NCI-H1092 treated with DMSO at 0.1 percent for 48 hours (cell line): ENCODE data around the gene CABLES2.
A peak's percentile ranks its signal among the peaks of the same experiment; 100 is the strongest.
"Not testable (repeated sequence)": the region's sequence is repeated elsewhere in the genome, so short reads cannot be mapped to it uniquely, and the experiment has no call there.

ENCODE experiments used
- DNase-seq: peaks from one replicate; lab custom pipeline; 2025; lab: John Stamatoyannopoulos, UW

CABLES2 gene

GRCh38 chr20:62388839-62389600 lies 18.1 kb downstream of the CABLES2 start:
- no peak for DNase-seq

DNA sequence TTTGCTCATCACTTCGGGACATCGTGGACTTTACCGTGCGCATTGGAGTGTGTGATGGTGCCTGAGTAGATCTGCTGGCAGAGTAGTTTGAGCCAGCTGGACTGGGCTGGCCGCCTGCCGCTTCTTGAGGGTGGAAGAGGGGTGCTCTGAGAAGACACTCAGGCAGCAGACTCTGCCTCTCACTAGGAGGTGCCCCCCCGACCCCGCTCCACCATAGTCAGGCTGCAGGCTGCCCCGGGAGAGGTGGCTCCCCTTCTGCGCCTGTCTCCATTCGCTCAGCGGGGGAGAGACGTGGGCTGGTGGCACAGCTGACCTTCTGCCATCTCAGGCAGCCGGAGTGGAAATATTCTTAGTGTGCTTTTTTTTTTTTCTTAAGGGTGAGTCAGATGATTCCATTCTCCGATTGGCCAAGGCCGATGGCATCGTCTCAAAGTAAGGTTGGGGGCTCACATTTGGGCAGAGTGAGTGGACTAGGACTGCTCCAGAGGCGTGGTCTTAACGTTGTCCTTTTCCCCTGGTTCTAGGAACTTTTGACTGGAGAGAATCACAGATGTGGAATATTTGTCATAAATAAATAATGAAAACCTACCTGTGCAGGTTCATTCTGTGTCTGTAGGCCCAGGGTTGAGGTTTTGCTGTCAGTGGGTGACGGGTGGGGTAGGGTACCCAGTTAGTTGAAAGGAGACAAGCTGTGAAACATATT lies 19.0 kb downstream of the CABLES2 start:
- DNase-seq: no peak

DNA sequence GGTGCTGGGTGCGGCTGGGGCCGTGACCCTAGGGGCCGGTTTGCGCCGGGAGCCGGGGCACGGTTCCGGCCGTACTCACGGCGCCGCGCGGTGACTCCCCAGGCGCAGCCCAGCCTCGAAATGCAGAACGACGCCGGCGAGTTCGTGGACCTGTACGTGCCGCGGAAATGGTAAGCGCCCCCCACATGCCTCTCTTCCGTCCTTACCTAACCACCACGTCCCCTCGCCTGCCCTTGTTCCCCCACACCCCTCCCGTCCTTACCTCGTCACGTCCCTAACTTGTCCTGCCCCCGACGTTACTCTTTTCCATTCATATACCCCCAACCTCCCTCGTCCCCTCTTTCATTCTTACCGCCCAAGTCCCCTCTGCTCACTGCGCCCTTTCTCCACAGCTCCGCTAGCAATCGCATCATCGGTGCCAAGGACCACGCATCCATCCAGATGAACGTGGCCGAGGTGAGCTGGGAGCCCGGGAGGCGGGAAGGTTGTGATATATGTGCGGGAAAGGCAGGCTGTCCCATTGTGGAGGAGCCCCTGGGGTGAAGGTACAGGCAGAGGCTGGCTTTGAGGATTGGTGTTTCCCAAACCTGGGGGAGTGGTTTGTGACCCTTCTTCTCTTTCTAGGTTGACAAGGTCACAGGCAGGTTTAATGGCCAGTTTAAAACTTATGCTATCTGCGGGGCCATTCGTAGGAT lies 19.7 kb downstream of the CABLES2 start:
- no peak for DNase-seq

- peak; percentile 90 for DNase-seq
Observed at GRCh38 chr20:62386383-62387218, 20.5 kb downstream of the CABLES2 start, which contains the start of gene RPS21. RPS21 (plus strand) TSS chr20:62387103; CDS start chr20:62387339, 236 bp downstream.

DNA sequence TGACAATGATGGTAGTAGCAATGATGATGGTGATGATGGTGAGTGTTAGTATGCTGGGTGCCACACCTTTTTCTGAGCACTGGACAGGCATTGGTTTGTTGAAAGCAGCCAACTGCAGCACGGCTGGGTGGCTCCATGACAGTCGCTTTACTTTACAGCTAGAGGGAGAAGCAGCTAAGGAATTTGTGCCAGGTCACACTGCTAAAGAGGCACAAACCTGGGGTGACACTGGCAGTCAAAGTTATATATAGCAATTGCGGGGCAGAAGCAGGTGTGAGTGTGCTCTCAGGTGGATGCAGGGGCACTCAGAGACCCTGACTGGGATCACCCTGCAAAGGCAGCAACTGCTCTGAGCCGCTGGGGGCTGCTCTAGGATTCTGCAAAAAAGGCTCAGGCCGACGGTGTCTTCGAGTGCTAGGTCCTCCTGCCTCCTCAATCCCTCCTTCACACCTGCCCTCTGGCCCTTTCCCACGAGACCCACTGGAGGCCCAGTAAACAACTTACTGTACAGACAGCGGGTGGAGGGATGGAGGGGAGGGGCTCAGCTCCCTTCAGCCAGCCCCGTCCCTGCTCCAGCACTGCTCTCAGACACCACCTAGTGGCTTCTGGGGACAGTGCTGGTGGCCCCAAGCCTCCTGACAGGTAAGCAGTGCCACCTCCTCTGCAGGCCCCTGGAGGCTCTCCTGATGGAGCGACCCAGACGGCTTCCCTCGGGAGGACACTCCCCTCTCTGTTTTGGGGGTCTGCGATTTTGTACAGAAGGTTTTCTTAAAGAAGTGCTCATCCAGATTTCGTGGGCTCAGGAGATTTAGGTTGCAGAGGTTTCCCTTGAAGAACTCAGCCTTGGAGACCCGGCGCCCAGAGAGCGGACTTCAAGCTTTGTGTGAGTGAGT lies 24.5 kb downstream of the CABLES2 start:
- DNase-seq: peak; percentile 60

DNA sequence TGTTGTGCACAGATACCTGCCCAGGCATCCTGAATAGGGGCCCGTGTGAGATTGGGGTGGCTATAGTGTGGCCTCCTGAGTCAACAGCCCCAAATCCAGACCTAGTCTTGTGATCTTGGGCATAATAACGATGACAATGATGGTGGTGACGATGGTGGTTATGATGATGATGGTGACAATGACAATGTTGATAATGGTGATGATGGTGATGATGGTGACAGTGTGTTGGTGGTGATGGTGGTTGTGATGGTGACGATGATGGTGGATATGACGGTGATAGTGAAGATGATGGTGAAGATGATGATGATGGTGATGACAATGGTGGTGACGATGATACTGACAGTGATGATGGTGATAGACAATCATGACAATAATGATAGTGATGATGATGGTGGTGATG lies 25.2 kb downstream of the CABLES2 start:
- DNase-seq: no peak

- DNase-seq: no peak
Observed at GRCh38 chr20:62381202-62381797, 25.8 kb downstream of the CABLES2 start.

DNA sequence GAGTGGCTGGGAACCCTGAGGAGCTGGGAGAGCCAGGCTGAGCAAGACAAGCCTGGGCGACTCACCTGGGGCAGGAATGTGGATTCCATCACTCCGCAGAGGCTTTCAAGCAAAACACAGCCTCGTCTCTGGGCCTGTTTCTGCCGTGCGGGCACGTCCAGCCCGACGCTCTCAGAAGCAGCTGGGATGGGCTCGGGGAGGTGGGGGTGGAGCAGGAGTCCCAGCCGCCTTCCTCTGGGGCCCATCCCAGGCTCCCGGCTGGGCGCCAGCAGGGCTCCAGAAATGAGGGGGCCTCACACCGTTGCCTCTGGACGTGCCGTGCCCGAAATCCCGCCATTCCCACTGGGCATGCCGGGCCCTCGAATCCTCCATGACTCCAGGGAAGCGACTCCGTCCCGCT lies 28.9 kb downstream of the CABLES2 start:
- DNase-seq: no peak

DNA sequence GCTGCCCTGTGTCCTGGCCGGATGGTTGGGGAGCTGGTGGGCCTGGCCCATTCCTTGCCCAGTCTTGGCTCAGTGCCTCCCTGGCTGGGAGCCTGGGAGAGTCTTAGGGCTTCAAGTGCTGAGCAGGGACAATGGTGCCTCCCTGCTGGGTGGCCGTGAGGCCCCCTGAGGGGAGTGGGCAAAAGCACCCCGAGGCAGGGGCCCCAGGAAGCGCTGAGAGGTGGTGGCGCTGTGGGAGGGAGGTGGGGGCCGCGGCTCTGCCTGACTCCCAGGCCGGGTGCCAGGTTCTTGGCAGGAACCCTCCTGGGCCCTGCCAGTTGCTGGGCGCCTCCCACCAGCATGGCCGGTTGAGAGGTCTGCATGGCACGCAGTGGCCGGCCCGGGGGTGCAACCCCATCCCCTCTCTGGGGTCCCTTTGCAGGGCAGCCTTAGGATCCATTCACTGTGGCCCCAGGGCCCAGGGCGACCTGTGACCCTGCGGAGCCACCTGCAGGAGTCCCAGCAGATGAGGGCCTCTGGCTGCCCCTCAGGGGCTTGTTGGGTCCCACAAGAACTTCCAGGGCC lies 29.4 kb downstream of the CABLES2 start:
- peak; percentile 74 for DNase-seq

GRCh38 chr20:62377064-62377461 lies 30.0 kb downstream of the CABLES2 start:
- DNase-seq: no peak

GRCh38 chr20:62376112-62377063 lies 30.7 kb downstream of the CABLES2 start:
- no peak for DNase-seq

GRCh38 chr20:62374331-62375152 lies 32.5 kb downstream of the CABLES2 start:
- DNase-seq: no peak

DNA sequence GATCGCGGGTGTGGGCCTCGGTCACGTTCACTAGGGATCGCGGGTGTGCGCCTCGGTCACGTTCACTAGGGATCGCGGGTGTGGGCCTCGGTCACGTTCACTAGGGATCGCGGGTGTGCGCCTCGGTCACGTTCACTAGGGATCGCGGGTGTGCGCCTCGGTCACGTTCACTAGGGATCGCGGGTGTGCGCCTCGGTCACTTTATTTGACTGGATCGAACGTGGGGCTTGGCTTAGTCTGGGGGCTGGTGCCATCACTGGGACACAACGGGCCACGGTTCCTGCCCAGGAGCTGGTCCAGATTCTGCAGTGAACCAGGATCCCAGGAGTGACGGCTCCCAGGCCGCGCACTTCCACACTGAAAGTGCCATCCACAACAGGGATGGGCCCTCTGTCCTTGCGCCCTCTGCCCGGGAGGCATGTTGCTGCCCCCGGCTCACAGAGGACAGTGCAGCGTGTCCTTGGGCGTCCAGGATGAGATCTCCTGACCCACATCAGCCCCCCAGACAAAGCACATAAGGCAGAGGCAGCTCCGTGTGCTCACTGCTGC lies 33.4 kb downstream of the CABLES2 start:
- not testable (repeated sequence) for DNase-seq

- no peak for DNase-seq
Observed at GRCh38 chr20:62372042-62372993, 34.8 kb downstream of the CABLES2 start.

DNA sequence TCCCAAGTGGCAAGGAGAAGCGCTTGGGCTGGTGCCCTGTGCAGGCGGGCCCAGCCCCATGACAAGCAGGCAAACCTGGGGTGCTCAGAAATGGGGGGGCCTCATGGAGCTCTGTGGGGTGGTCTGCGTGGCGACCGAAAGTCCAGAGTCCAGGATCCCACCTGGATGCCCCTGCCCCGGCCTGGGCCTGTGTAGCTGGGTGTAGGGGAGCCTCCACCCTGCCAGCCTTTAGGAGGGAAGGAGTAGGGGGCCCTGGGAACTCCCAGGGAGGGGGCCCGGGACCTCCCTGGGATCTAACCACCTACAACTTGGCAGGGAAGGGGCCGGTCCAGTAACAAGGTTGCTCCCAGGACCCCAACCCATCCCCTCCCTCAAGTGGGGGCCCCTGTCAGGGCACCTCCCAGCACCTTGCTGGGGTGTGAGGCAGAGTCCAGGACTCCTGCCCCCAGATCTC lies 35.5 kb downstream of the CABLES2 start:
- DNase-seq: no peak

GRCh38 chr20:62370807-62371587 lies 36.1 kb downstream of the CABLES2 start:
- DNase-seq: no peak
